Colon (tissue), 2 donors: ENCODE results near the gene DRAP1.
"Not testable (repeated sequence)": the region's sequence is repeated elsewhere in the genome, so short reads cannot be mapped to it uniquely, and the experiment has no call there.

Experiments used
- FAIRE-seq: peaks from 2 replicates; lab custom pipeline; 2012; peaks lifted over from hg19 to GRCh38; lab: Jason Lieb, UNC
- donor health status: control.
- donor health status: control.

The DRAP1 gene

GRCh38 chr11:65886826-65887722, 32.2 kb upstream of the DRAP1 start:
- FAIRE-seq, result no peak

- FAIRE-seq, result no peak
Measured at GRCh38 chr11:65887723-65888162, 31.5 kb upstream of the DRAP1 start.

GRCh38 chr11:65888163-65888814, 30.9 kb upstream of the DRAP1 start, which contains the start of gene FIBP:
TSS of gene FIBP (minus strand) at chr11:65888471. CDS start at chr11:65888418, 53 bp downstream.
- FAIRE-seq, result no peak

- no peak for FAIRE-seq
Measured at GRCh38 chr11:65890324-65891218, 28.7 kb upstream of the DRAP1 start, which contains the start of gene CCDC85B. TSS of gene CCDC85B (plus strand) at chr11:65890673. CDS start at chr11:65890784, 111 bp downstream.

GRCh38 chr11:65891219-65892136, 27.7 kb upstream of the DRAP1 start:
- FAIRE-seq, result no peak

GRCh38 chr11:65892137-65892540, 27.1 kb upstream of the DRAP1 start:
- not testable (repeated sequence) for FAIRE-seq

GRCh38 chr11:65892661-65893317, 26.4 kb upstream of the DRAP1 start:
- no peak for FAIRE-seq

GRCh38 chr11:65894034-65894591, 25.1 kb upstream of the DRAP1 start:
- no peak for FAIRE-seq

GRCh38 chr11:65895482-65895981, 23.7 kb upstream of the DRAP1 start:
- FAIRE-seq, result no peak

- no peak for FAIRE-seq
Measured at GRCh38 chr11:65896034-65896999, 22.9 kb upstream of the DRAP1 start.

- no peak for FAIRE-seq
Measured at GRCh38 chr11:65897020-65897471, 22.2 kb upstream of the DRAP1 start.

GRCh38 chr11:65898656-65899355, 20.4 kb upstream of the DRAP1 start:
- FAIRE-seq, result no peak

- no peak for FAIRE-seq
Measured at GRCh38 chr11:65899356-65900124, 19.7 kb upstream of the DRAP1 start.

GRCh38 chr11:65900125-65900898, 18.9 kb upstream of the DRAP1 start, which contains the start of gene FOSL1:
TSS of gene FOSL1 (minus strand) at chr11:65900388. CDS start at chr11:65900339, 49 bp downstream.
- FAIRE-seq, result no peak

- FAIRE-seq, result no peak
Measured at GRCh38 chr11:65900899-65901180, 18.4 kb upstream of the DRAP1 start.

GRCh38 chr11:65903068-65903481, 16.2 kb upstream of the DRAP1 start:
- FAIRE-seq, result no peak
